Cardiac fibroblast (primary cell): ENCODE measurements around the gene URM1.

ENCODE experiments used
- DNase-seq, 2 donors: peaks; one replicate each; pipeline versions ENCODE4 v3.0.0 to v3.0.0-alpha.2; 2010; ENCODE audit warnings: low read depth in 2 of 2
- H3K4me3 ChIP-seq, 2 donors: replicated peaks in 1 of 2; 1 replicate in 1 of 2; 2 replicates in 1 of 2; pipeline ENCODE4 v1.5.1; 2011; ENCODE audit warnings: low read depth in 2 of 2, low read length in 2 of 2, mild to moderate bottlenecking in 2 of 2, moderate library complexity in 1 of 2
- TF ChIP-seq, protein P1 (sequence below): IDR thresholded peaks from one replicate; pipeline ENCODE4 v1.5.1; 2011; ENCODE audit warnings: low read depth, mild to moderate bottlenecking, low read length, inconsistent platforms

URM1 gene

DNA sequence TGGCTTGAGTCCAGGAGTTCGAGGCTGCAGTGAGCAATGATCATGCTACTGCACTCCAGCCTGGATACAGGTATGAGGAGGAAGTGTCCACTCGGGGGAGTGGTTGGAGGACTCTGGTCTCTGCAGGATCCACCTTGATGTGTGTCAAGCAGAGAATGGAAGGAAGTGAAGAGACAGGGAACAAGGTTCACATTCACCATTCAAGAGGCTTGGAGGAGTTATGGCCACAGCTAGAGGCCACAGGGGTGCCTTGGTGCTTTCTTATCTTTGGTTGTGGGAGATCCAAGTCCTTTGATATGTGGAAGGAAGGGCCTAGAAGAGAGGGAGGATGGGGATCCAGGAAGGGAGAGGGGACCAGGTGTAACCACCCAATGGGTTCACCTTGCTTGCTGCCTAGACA is 44.1 kb downstream of the URM1 start:
- DNase-seq = no peak
- TF ChIP-seq, protein P1, sequence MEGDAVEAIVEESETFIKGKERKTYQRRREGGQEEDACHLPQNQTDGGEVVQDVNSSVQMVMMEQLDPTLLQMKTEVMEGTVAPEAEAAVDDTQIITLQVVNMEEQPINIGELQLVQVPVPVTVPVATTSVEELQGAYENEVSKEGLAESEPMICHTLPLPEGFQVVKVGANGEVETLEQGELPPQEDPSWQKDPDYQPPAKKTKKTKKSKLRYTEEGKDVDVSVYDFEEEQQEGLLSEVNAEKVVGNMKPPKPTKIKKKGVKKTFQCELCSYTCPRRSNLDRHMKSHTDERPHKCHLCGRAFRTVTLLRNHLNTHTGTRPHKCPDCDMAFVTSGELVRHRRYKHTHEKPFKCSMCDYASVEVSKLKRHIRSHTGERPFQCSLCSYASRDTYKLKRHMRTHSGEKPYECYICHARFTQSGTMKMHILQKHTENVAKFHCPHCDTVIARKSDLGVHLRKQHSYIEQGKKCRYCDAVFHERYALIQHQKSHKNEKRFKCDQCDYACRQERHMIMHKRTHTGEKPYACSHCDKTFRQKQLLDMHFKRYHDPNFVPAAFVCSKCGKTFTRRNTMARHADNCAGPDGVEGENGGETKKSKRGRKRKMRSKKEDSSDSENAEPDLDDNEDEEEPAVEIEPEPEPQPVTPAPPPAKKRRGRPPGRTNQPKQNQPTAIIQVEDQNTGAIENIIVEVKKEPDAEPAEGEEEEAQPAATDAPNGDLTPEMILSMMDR = no peak
- H3K4me3 ChIP-seq = no peak overlapping the region

DNA sequence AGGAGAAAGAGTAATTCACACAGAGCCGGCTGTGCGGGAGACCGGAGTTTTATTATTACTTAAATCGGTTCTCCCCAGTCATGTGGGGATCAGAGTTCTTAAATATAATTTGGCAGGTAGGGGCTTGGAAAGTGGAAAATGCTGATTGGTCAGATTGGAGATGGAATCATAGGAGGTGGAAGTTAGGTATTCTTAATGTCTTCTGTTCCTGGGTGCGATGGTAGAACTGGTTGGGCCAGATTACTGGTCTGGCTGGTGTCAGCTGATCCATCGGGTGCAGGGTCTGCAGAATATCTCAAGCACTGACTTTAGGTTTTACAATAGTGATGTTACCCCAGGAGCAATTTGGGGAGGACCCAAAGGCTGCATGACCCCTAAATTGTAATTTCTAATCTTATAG is 44.8 kb downstream of the URM1 start:
- TF ChIP-seq, protein P1 = no peak
- DNase-seq = no peak
- H3K4me3 ChIP-seq = no peak overlapping the region

DNA sequence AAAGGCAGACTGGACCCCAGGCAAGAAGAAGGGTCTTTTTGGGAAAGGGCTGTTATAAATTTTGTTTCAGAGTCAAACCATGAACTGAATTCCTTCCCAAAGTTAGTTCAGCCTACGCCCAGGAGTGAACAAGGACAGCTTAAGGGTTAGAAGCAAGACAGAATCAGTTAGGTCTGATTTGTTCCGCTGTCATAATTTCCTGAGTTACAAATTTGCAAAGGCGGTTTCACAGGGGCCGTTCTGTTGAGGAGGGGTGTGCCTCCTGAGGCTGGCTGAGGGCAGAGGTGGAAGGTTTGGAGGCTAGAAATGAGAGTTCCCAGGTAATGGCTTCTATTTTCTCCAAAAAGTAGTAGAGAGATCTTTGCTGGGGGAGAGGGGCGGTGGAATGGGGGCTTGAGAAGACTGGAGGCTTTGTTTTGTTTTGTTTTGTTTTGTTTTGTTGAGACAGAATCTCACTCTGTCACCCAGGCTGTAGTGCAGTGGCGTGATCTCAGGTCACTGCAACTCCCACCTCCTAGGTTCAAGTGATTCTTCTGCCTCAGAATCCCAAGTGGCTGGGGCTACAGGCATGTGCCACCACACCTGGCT is 45.4 kb downstream of the URM1 start:
- DNase-seq = no peak
- TF ChIP-seq, protein P1 = no peak
- H3K4me3 ChIP-seq = no peak overlapping the region

DNA sequence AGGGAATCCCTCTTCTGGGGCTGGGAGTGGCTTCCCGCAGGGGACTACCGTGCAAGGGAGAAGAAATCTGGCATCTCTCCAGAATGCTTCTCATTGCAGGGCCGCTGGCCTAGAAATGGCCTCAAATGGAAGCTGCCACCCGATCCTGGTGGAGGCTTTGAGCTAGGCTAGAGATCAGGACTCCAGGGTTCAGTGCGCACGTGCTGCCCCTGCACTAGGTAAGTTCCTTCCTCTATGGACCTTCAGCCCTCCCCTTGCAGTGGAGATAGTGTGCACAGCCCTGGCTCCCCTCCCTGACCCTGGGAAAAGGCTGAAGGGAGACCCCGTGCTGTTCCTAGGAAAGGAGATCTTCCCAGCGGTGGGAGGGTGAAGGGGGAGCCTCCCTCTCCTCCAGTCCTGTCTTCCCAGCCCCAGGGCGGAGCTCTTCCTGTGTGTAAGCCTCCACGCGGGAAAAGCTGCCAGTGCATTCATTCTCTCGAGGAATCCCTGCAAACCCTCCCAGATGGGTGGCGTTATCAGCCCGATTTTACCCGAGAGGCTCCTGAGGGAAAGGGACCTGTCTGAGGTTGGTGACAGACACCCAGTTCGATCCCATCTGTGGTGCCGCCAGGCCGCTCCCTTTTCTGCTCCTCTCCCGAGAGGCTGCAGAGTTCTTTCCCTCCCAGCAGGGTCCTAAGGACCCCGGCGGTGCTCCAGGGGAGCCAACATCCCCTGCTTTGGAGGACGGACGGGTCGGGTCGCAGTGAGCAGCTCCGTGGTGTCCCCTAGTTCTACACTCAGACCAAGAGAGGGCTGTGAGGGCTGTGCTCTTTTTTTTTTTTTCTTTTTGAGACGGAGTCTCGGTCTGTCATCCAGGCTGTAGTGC is 48.1 kb downstream of the URM1 start:
- H3K4me3 ChIP-seq = no peak overlapping the region
- TF ChIP-seq, protein P1 = no peak

DNA sequence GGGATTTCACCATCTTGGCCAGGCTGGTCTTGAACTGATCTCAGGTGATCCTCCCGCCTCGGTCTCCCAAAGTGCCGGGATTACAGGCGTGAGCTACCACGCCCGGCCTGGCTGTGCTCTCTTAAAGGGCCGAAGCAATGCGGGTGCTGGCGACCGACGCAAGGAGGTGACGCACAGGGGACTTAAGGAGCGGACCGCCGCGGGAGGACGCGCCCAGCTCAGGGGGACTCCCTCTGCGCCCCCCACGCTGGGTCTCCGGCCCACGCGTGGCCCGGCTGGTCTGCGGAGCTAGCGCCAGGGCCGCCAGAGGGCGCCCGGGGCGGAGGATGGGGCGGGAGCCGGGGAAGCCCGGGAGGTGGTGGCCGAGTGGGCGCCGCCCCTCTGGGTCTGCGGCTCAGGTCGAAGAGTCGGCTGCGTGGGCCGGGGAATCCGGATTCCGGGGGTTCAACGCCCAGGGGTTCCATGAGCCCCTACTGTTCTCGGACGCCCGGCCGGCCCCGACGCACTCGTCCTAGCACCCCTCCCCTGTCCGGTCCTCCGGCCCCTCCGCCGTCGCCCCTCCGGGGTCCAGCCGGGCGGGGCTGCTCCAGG is 49.0 kb downstream of the URM1 start:
- peak overlapping the region; percentile 84 to 86 for H3K4me3 ChIP-seq
- DNase-seq = peak; percentile 58 to 70
- TF ChIP-seq, protein P1 = peak; percentile 36

More for the DNA sequence above, 48.1 kb downstream of the URM1 start:
- peak; percentile 52 to 57 for DNase-seq

DNA sequence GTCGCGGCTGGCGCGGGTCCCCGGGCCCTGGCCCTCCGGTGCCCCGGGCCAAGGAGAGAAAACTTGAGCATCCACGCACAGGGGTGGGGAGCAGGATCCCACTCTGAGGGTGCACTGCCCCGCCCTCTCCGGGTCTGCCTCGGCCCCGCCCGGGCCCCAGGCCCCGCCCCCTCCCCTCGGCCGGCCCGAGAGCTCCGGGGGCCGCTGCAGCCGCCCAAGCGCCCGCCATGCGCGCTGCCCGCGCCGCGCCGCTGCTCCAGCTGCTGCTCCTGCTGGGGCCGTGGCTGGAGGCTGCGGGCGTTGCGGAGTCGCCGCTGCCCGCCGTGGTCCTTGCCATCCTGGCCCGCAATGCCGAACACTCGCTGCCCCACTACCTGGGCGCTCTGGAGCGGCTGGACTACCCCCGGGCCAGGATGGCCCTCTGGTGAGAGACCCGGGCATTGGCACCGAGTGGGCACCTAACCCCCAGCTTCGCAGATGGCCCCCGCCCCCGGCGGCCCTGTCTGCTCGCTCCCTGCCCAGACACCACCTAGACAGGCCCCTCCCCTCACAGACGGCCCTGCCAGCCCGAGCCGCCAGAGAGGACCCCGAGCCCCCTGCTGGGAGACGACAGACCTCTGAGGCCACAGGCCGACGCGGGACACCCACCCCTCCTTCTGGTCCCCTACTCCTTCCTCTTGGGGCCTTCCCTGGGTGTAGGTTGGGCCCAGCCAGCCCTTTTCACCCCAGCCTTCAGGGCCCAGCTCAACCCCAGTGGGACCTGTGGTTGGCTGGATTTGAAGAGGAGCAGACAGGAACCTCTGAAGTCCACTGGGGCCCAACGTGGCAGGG is 49.7 kb downstream of the URM1 start, which contains the start of gene CERCAM:
Gene CERCAM (plus strand): TSS at position 207 of the 831 bp plus-strand sequence. CDS start 21 bp downstream, at position 228.
- DNase-seq = peak; percentile 42 to 52
- H3K4me3 ChIP-seq = peak within 1 kb of the TSS; percentile 84 to 86

More for the DNA sequence above, 49.7 kb downstream of the URM1 start, which contains the start of gene CERCAM:
- TF ChIP-seq, protein P1 = no peak
